Measurements from ENCODE around the gene GH2.

Gene GH2

DNA sequence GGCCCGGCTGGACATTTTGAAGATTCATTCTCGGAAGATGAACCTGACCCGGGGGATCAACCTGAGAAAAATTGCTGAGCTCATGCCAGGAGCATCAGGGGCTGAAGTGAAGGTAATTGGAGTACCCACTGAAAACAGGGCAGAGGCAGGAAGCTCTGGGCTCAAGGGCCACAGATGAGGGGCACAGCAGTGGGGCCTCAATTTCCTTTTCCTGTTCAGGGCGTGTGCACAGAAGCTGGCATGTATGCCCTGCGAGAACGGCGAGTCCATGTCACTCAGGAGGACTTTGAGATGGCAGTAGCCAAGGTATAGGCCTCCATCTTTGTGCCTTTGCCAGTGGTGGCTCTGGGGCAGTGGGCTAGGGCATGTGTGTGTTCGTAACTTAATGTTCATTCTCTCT is 50.2 kb downstream of the GH2 start:
- no peaks in the 10 kb centered on the region for H3K9me3 ChIP-seq
- no peak overlapping the region for H3K4me3 ChIP-seq
- H3K36me3 ChIP-seq, result peaks cover 72 to 77% (median 76%) of the 10 kb centered on the region in 3 donors
- TF ChIP-seq, protein P1, sequence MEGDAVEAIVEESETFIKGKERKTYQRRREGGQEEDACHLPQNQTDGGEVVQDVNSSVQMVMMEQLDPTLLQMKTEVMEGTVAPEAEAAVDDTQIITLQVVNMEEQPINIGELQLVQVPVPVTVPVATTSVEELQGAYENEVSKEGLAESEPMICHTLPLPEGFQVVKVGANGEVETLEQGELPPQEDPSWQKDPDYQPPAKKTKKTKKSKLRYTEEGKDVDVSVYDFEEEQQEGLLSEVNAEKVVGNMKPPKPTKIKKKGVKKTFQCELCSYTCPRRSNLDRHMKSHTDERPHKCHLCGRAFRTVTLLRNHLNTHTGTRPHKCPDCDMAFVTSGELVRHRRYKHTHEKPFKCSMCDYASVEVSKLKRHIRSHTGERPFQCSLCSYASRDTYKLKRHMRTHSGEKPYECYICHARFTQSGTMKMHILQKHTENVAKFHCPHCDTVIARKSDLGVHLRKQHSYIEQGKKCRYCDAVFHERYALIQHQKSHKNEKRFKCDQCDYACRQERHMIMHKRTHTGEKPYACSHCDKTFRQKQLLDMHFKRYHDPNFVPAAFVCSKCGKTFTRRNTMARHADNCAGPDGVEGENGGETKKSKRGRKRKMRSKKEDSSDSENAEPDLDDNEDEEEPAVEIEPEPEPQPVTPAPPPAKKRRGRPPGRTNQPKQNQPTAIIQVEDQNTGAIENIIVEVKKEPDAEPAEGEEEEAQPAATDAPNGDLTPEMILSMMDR (IDR thresholded peaks at IDR 0.05), result no peak
- intact Hi-C loops (cut with DNase I; ENCODE audit: low total_unique reads), result no loop called here
- H3K27me3 ChIP-seq, result no peaks in the 10 kb centered on the region
- peaks cover 0 to 34% (median 24%) of the 10 kb centered on the region in 4 donors for H3K4me1 ChIP-seq
- H3K27ac ChIP-seq, result no peak overlapping the region
- DNase-seq, result no peak

- intact Hi-C loops (cut with DNase I; ENCODE audit: low total_unique reads), result no loop called here
- H3K27me3 ChIP-seq, result no peaks in the 10 kb centered on the region
- H3K27ac ChIP-seq, result no peak overlapping the region
- no peak overlapping the region for H3K4me3 ChIP-seq
- TF ChIP-seq, protein P1 (IDR thresholded peaks at IDR 0.05), result no peak
- H3K36me3 ChIP-seq, result peaks cover 68 to 72% (median 72%) of the 10 kb centered on the region in 3 donors
- peaks cover 0 to 36% (median 28%) of the 10 kb centered on the region in 4 donors for H3K4me1 ChIP-seq
- no peak for DNase-seq
- no peaks in the 10 kb centered on the region for H3K9me3 ChIP-seq
Measured at GRCh38 chr17:63830904-63831491, 50.7 kb downstream of the GH2 start.

GRCh38 chr17:63830278-63830677 is 51.5 kb downstream of the GH2 start:
- TF ChIP-seq, protein P1 (IDR thresholded peaks at IDR 0.05), result no peak
- Histone ChIP-seq H3K4me3 (no peak overlapping the region), H3K4me1 (peaks cover 0 to 38% (median 30%) of the 10 kb centered on the region in 4 donors), H3K27me3 (no peaks in the 10 kb centered on the region), H3K9me3 (no peaks in the 10 kb centered on the region), H3K27ac (peak overlapping the region in 1 of 2 donors; percentile 2), H3K36me3 (peaks cover 63 to 70% (median 65%) of the 10 kb centered on the region in 3 donors)
- DNase-seq, result no peak
- intact Hi-C loops (cut with DNase I; ENCODE audit: low total_unique reads), result no loop called here
